Kasumi-1 (cell line): ENCODE results near the gene LAIR2.
"Not testable (repeated sequence)": the region's sequence is repeated elsewhere in the genome, so short reads cannot be mapped to it uniquely, and the experiment has no call there.

ENCODE experiments used
- DNase-seq, 2 experiments: peaks; one replicate each; lab custom pipeline; 2025; lab: John Stamatoyannopoulos, UW

Gene LAIR2

DNA sequence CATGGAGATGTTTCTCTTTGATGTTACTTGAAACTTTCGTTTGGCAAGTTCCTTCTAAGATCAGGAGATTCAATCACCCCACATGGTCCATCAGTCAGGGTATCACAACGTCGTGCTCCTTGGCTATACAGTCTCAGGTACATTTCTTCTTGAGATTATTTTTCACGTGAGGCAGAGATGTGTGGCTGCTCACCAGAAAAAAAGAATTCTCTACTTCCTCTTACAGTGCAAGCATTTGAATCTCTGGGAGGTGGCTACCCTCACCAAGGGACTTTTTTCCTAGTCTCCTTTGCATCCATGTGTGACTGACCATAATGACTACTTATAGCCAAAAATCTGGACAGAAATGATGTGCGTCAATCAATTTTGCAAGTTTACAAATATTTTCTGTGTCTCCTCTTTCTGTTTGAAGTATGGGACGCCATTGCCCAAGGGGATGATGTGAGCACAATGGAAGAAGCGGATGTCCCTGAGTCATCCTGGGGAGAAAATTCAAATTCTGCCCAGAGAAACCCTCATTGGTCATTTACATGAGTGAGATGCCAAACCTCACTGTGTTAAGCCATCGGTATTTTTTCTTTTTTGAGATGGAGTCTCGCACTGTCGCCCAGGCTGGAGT is 8.6 kb upstream of the LAIR2 start:
- no peak for DNase-seq

DNA sequence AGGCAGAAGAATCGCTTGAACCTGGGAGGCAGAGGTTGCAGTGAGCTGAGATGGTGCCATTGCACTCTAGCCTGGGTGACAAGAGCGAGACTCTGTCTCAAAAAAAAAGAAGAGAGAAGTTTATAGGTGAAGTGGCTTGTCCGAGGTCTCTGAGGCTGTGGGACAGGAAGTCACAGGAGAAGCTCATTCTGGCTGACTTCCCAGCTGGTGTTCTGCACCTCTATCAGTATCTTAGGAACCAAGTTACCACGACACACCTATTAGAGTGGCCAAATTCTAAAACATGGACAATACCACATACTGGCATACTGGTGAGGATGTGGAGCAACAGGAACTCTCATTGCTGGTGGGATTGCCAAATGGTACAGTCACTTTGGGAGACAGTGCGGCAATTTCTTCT is 7.3 kb upstream of the LAIR2 start:
- not testable (repeated sequence) for DNase-seq

DNA sequence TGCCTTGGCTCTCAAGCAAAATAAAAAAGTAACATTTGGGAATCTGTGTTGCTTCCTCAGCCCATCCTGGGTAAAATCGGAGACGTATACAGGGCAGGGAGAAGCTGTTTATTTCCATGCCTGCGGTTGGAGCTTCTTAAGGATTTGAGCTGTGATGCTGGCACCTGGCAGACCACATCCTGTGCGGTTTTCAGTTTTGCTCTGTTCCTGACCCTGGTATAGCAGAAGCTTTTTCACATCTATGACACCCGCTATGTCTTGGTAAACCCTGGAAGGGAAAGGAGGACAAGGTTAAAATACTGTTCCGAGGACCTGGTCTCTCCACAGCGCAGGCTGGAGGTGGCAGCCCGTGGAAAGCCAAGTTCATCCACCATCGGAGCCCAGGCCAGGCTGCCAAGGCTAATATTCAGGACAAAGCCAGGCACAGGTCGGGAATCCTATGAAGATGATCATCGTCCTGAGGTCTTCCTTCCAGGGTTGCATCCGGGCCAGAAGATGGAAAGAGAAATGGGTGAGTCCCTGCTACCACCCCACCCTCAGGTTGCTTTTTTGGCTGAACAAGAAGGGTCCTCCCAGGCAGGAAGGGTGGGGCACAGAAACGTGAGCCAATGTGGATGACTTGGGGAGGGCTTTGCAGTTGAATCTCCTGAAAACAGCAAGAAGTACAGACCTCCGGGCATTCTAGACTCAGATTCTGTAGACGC is 4.7 kb upstream of the LAIR2 start:
- DNase-seq = not testable (repeated sequence)

DNA sequence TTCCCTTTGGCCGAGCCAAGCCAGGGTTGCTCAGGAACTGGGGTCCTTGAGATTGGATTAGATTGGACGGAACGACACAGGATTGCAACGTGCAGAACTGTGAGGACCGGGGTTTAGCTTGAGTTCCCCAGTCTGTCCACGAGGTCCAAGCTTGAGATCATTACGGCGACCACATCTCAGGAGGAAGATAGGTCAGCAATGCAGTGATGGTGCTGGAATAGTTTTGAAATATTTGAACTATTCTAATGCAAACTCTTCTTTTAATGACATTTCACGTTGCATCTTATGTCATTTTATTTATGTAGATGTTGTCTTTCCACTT is 4.2 kb upstream of the LAIR2 start:
- not testable (repeated sequence) for DNase-seq

DNA sequence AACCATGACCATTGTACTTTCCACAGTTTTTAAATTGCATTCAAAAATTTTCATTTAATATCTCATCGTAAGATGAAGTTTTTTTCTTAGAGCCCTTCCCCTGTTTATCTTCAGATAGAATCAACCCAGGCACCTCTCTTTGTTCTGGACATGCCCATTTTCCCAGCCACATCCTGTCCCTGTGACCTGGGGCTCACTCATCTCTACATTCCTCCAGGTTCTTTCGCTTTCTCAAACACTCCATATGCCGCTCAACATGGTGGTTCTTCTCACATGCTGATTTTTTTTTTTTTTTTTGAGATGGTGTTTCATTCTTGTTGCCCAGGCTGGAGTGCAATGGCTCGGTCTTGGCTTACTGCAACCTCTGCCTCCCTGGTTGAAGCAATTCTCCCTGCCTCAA is 2.9 kb downstream of the LAIR2 start:
- not testable (repeated sequence) for DNase-seq

DNA sequence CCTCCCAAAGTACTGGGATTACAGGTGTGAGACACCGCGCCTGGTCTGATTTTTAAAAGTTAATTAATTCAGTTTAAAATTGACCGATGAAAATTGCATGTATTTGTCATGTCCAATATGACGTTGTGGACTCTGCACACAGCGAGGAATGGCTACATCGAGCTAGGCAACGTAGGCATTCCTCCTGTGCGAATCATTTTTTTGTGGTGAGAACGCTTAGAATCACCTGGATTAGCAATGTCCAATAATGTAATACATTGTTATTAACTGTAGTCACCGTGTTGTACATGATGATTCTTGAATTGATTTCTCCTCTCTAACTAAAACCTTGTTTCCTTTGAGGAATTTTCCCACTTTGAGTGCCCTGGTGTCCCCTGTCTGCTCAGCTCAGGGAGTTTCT is 3.4 kb downstream of the LAIR2 start:
- DNase-seq = no peak

DNA sequence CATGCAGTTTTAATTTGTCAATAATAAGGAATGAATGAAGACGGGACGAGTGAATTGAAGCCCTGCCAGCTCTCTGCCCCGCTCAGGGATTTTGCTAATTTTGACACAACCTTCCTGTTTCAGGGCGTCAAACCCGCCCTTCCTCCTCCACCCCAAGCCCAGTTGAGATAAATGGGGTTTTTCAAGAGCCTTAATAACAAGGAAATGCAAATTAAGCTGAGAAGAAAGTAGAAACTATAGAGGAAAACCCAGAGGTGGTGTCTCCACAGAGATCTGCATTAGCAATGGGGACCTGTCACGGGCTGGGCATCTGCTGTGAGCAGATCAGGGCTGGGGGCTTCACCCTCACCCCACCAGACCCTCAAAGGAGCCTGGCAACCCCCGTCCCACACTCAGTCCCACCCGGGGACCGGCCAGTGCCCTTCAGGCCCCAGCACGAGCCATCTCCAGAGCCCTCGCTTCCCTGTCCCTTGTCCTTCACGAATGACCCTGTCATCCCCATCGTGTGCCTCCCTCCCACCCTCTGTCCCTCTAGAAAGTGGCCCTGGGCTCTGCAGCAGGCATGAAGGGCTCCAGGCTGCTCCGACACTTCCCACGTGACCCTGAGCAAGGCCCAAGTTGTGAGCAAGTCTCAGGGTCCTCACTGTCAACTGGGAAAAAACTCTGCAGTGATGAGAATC is 4.5 kb downstream of the LAIR2 start:
- DNase-seq = not testable (repeated sequence)

DNA sequence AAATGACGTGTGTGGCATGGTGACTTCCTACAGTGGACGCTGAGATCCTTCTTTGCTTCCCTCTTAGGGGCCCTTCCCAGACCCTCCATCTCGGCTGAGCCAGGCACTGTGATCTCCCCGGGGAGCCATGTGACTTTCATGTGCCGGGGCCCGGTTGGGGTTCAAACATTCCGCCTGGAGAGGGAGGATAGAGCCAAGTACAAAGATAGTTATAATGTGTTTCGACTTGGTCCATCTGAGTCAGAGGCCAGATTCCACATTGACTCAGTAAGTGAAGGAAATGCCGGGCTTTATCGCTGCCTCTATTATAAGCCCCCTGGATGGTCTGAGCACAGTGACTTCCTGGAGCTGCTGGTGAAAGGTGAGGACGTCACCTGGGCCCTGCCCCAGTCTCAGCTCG is 5.2 kb downstream of the LAIR2 start:
- DNase-seq = no peak

DNA sequence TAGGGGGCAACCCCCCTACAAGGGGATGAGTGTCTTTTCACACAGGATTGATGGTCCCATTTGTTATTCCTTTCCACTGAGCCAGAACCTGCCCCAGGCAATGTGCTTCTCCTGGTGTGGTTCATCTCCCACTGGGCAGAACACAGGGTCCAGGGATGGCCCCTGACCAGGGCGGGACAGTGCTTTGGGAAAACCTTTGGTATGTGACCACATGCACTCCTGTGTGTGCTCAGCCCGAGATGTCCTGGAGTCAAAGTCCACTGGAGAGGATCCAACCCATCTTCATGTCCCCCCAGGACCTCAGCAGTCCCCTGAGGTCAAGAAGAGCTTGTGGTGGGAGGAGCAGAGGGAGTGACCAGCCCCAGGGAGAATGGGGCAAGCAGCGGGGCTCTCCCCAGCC is 5.9 kb downstream of the LAIR2 start:
- not testable (repeated sequence) for DNase-seq

DNA sequence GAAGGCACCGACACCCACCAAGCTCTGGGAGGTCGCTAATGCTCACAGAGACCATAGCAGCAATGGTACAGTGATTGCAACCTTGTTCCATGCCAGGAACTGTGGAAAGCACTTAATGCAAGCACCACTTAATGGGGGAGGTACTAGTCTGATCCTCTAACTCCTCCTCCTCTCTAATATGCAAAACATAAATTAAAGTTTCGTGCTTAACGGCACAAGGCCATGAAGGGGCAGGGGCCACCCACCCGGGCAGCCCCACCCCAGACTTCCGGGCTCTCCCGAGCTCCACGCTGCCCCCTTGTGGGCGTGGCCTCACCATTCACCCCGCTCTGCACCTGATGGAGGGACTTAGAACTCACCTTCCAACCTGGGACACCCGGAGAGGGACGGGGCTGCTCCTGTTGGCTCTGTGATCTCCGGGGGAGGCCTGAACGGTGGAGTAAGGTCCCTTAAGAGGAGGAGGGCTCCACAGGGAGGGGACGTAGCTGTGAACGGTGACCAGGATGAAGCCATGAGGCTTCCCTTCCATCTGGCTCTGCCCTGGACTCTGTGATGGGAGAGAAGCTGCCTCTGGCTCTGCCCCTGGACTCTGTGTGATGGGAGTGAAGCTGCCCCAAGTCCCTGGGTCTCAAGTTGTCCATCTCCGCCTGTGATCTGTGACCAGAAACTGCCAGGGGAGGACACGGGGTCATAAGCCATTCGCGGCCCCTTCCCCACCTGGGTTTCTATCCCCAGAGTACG is 6.7 kb downstream of the LAIR2 start:
- DNase-seq = not testable (repeated sequence)

DNA sequence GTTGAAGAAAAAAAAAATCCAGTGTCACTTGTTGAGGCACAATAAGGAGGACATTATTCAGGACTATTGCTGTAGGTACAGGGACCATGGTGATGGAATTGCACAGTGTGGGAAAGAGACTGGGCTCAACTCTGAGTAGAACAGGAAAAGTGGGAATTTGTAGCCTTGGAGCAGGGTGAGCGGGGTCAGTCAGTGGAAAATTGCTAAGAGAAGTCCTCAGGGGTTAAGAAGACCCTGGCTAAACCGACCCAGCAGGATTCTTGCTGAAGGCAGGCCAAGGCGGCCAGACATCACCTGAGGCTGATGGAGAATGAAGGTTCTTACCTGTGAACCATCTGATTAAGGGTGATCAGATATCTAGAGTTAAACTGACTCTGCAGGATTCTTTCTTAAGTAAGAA is 12.5 kb downstream of the LAIR2 start:
- DNase-seq = no peak

DNA sequence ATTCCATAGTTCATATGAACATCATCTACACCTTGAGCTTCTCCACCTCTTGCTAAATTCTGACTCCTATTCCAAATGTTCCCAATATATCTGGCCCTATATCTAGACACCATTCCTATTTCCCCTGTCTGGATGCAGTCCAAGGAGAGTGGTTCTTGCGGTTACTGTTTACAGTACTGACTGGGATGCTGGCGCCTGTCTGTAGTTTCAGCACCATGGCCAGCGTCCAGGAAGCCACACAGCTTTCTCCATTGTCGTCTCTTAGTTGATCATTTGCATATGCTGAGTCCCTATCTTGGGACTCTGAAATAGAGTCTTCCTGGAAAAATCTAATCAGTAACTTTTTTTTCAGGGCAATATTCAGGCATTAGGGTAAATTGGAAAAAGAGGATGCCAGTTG is 14.9 kb downstream of the LAIR2 start:
- DNase-seq = peak; percentile 74 to 76

DNA sequence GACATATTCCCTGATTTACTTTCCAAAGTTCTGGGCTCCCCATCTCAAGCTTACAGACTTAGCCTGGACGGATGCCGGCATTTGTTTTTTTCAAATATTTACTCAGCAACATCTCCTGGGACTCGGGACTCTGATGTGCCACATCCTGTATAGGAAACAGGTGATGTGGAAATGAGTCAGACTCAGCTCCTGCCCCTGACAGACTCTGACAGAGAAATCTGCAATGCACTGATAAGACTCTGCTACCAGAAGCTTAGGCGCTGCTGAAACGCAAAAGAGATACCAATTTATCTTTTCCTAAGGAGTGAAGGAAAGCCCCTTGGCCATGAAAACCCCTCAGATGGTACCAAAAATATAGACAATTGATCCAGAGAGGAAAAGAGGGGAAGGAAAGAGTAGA is 16.2 kb downstream of the LAIR2 start:
- DNase-seq = no peak

DNA sequence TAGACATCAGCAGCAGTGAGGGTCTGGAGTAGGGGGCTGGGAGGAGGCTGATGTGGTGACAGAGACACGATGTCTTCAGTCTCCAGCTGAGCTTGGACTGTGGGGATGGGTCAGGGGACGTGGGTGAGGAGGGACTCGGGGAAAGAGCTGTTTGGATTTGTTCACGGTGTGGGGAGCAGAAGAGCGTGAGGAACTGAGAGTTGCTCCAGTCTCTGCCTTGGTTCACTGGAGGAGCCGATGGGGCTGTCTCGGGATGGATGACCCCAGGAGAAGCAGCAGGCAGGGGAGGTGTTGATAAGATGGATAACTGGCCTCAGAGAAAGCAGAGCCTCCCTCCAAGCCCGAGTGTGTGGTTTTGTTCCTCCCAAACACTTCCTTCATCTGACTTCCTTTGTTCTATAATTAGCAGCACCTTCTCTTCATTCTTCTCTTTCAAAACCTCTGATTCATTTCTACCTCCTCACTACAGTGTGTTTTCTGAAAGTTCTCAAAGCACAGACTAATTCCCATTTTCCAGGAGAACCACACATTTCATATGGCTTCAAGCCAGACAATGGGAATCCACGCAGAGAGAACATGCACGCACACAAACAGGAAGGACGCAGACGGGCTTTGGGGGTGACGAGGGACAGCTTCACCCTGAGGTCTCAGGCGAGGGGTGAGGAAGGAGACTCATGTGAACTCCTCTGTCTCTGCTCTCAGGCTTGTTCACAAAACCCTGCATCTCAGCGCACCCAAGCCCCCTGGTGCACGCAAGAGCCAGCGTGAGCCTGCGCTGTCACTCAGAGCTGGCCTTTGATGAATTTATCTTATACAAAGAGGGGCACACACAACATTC is 18.6 kb downstream of the LAIR2 start:
- DNase-seq = peak; percentile 48 to 50

DNA sequence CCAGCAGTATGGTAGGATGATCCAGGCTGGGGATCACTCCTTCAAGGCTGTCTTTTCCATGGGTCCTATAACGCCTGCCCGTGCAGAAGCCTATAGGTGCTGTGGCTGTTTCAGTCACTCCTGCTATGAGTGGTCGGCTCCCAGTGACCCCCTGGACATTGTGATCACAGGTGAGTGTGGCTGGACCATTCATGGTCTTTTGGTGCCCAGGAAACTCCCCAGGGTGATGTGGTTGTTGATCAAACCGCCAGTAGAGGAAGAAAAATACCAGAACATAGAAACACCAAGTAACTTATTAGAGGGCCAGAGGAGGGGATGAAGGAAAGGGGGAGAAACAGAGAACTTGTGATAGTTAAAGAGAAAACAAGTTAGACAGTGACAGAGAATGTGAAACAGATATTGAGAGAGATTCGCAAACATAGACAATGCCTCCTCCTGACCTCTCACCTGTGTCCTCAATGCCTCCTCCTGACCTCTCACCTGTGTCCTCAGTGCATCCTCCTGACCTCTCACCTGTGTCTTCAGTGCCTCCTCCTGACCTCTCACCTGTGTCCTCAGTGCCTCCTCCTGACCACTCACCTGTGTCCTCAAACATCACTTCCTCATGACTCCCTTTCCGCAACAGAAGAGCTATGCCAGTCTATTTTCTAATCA is 19.4 kb downstream of the LAIR2 start:
- DNase-seq = no peak

DNA sequence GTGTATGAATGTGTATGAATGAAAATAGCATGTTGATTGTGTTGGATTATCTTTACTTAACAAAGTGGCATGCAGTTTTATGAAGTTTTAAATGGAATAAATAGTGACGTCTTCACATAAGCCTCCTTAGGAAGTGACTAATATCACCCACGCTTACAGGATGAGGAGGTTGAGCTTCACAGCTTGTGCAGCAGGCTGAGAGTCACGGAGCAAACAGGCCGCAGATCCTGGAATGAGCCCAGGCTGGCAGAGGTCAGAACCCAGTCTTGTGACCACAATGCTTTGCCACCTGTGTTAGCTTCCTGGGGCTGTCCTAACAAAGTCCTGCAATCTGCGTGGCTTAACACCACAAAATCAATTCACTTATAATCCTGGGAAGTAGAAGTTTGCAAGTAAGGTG is 20.8 kb downstream of the LAIR2 start:
- DNase-seq = peak; percentile 52 to 67

DNA sequence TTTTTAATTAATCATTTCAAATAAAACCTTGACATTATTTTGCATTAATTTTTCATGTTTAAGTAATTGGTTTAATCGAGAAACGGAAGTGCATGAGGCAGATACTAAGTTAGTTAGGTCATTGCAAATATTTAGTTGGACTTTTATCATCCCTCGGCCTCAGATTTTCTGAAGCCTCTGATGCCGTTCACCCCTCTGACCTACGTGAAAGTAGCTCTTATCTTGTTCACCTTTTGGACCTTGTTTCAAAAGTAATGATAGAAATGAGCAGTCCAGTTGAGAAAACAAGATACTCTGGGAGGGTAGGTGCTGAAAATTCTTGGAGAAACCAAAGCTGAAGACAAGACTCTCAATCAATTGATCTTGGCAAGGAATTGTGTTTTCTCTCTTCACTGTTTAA is 23.0 kb downstream of the LAIR2 start:
- DNase-seq = no peak

DNA sequence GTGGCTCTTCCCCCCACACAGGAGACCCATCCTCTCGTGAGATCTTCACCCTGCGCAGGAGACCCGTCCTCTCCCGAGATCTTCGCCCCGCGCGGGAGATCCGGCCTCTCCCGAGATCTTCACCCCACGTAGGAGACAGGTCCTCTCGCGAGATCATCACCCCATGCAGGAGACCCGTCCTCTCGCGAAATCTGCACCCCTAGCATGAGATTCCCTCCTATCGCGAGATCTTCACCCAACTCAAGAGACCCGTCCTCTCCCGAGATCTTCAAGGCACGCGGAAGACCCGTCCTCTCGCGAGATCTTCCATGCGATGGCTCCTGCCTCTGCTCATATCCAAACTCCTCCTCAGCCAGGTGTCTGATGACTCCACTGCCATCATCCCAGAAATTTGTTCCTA is 24.3 kb downstream of the LAIR2 start:
- no peak for DNase-seq

DNA sequence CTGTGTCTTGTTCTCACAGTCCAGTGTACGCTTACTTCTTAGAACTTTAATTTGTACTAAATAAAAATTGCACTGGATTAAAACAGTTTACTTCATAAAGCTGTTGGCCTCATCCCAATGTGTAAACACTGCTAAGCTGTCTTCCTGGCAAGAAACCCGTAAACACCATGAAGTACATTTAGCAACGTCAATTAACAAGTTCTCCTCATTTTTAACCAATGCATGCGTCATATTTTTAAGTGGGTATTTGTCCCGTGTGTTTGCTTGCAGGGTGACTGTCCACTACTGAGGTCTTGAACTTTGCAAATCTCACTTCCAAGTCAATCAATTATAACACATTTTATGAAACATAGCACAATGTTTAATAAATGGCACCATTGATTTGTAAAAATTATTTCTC is 28.2 kb downstream of the LAIR2 start:
- DNase-seq = no peak

DNA sequence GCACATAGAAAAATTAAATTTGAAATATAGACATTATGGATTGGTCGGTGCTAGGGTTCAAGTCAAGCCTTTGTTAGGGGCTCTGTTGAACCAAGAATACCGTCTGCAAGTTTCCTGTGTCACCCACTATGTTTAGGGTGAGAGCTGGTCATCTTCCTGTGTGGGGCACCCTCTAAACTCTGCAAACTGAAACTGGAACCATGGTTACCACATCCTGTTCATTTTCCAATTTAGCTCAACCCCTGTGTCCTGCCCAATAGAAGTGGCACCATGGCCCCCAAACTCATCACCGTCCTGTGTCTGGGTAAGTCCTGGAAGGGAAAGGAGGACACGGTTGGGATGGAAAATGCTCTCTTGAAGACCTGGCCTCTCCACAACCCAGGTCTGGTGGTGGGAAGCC is 29.9 kb downstream of the LAIR2 start:
- no peak for DNase-seq

DNA sequence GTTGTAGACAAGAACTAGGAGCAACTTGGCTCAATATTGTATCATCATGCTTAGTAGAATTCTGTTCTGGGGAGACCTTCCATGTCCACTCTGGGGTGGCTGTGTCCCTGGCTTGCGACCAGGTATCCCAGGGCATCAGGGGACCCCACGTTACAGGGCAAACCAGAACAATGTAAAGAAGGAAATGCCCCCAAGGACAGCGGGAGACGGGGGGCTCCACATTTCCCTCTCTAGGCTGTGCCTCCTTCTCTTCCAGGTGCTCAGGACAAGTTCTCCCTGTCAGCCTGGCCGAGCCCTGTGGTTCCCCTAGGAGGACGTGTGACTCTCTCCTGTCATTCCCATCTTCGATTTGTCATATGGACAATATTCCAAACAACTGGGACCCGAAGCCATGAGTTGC is 30.8 kb downstream of the LAIR2 start:
- DNase-seq = no peak
